ENCODE data around the gene CXCL10. TPM values are rescaled to one million over a fixed set of nuclear protein-coding genes. Genes with fewer than 3 reads are reported as not detected.
"Not testable (repeated sequence)": the region's sequence is repeated elsewhere in the genome, so short reads cannot be mapped to it uniquely, and the experiment has no call there.

CXCL10 gene
- polyA plus RNA-seq, 1 donor = 0.23 TPM

- no peak for DNase-seq (ENCODE audit: low read depth)
Measured at GRCh38 chr4:76028350-76028765, 5.1 kb upstream of the CXCL10 start.

DNA sequence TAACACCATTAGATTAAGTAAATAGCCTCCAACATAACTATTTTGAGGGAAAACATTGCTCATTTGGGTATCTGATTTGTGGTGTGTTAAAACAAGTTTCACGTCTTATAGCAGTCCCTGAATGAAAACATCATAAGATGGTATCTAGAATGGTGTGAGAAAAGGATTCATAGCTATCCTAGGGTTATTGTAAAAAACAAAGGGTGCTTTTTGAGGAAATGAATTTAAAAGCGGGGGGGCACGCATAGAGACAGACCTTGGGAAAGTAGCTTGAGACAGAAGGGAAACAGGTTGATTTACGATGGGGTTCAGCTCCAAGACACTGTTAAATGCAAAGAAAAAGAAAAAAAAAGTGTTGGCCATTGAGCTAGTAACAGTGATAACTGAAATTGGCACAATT, 768 bp upstream of the CXCL10 start:
- no peak for DNase-seq (ENCODE audit: low read depth)

DNA sequence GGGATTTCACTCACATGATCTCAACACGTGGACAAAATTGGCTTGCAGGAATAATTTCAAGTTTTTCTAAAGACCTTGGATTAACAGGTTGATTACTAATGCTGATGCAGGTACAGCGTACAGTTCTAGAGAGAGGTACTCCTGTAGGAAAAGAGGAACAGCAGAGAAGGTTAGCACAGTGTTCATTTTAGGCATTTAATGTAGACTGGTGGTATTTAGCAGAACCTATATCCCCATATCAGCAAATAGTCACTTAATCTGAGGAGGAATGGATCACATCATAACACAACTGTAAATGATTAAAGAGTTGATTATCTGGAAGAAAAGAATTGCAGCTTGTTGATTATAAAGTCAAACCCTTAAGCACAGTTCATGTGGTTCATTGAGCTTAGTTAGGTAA, 620 bp downstream of the CXCL10 start:
- no peak for DNase-seq (ENCODE audit: low read depth)

GRCh38 chr4:76022031-76022430, 1.3 kb downstream of the CXCL10 start:
- DNase-seq (ENCODE audit: low read depth) = no peak

DNA sequence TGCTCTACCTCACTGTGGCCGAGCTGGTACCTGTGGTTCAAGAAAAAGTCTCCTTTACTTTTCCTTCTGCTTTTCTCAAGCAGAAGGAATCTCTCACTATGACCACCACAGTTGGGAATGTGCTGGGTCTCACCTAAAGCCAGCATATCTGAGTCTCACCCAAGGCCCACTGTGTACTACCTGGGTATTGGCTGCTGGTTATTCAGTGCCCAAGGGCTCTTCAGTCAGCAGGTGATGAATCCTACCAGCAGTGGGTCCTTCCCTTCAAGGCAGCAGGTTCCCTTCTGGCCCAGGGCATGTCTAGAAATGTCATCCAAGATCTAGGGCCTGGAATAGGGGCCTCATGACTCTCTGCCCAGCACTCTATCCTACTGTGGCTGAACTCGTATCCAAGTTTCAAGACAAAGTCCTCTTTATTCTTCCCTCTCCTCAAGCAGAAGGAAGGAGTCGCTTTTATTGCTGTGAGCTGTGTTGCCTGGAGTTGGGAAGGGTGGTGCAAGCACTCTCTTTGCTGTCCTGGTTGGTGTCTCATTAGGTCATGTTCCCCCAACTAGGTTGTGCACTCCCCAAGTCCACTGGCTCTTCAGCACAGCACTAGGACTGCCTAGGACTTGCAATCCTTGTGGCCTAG, 6.1 kb downstream of the CXCL10 start:
- DNase-seq (ENCODE audit: low read depth) = no peak

DNA sequence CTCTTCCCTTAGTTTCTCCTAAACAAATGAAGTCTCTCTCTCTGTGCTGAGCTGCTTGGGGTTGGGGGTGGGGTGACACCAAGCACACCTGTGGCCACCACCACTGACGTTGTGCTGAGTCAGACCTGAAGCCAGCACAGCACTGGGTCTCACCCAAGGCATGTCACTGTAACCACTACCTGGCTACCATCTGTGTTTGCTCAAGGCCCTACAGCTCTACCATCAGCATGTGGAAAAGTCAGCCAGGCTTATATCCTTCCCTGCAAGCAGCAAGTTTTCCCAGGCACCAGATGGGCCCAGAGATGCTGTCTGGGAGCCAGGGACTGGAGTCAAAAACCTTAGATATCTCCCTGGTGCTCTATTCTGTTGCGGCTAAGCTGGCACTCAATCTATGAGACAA, 6.9 kb downstream of the CXCL10 start:
- no peak for DNase-seq (ENCODE audit: low read depth)

DNA sequence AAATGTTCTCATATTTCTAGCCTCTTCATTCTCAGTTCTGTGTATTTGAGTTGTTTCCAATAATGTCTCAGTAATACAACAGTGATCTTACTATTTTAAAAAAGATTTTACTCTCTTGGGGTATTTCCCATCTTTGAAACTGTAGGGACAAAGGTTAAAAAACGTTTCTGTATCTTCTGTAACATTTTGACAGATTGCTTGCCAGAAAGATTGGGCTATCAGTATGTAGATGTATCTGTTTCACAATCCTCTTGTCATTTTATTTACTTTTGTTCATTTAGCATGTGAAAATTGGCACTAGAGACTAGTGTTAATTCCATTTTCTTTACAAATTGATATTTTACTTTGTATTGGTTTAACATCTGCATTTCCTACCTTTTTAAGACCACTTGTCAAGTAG, 9.8 kb downstream of the CXCL10 start:
- DNase-seq (ENCODE audit: low read depth) = no peak

DNA sequence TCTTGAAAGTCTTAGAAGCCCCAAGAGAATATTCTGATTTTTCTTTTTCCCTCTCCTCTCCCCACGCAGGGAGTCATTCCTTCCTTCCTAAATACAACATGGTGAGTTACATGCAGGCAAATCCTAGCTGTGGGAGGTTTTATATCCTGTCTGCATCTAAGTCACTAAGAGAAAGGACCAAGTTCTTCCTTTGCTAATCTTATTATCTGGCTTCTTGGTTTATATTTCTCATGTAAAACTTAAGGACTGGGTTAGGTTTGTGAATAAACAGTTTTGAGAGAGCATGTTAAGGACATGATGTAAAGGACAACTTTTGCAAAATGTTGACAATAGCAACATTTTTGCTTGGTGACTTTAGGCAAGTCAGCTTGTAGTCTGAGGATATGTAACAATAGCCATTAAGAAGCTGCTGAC, 10.9 kb downstream of the CXCL10 start:
- DNase-seq (ENCODE audit: low read depth) = no peak

GRCh38 chr4:76011700-76012387, 11.5 kb downstream of the CXCL10 start:
- peak; percentile 84 for DNase-seq (ENCODE audit: low read depth)

- no peak for DNase-seq (ENCODE audit: low read depth)
Measured at GRCh38 chr4:76011018-76011670, 12.2 kb downstream of the CXCL10 start.

- no peak for DNase-seq (ENCODE audit: low read depth)
Measured at GRCh38 chr4:76010576-76010975, 12.7 kb downstream of the CXCL10 start.

DNA sequence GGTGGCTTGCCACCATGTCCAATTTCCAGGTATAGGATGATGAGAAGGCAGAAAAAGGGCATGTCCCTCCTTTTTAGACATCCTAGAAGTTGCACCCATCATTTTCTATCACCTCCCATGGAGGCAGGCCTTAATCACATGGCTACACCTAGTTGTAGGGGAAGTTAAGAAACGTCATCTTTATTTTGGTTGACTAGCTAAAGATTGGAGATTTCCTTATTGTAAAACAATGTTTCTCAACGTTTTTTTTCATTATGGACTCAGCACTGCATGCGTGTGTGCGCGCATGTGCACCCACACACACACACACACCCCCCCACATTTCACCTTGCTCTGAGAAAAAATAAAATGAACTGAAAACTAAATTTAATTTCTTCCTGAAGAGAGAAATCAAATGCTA, 14.0 kb downstream of the CXCL10 start:
- DNase-seq (ENCODE audit: low read depth) = no peak

DNA sequence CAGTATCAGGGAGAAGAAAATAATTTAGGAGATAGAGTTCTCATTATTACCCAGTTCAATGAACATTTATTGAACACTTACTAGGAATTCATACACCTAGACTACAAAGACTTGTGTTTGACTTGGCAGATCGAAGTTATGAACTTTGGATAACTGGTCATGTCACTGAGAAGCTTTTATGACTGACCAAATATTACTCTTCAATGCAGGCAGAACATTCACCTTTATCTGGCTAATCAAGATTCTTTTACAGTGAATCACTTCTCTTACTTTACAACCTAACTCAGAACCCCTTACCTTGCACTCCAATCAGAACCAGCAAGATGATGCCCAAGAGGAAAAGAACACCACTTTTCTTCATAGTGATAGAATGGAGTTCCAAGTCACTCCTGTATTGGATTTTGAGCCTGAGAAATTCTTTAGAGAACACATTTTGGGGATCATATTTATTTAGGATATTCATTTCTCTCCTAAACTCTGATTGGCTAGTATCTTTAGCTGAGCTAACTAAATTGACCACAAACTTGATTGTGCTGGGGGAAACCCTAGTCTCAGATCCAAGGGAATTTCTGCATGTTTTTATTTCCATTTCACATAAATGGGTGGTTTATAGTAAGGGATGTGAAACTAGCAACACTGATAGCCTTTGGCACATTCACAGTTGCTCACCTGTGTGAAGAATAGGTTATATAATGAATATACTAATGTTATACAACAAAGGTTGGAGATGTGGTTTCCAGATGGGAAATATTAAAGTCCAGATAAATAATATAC, 16.0 kb downstream of the CXCL10 start, which contains the start of gene CXCL9:
Gene CXCL9 (minus strand): TSS at position 421 of the 774 bp plus-strand sequence. CDS start 60 bp downstream, at position 361.
- DNase-seq (ENCODE audit: low read depth) = no peak

- DNase-seq (ENCODE audit: low read depth) = no peak
Measured at GRCh38 chr4:76003620-76004019, 19.7 kb downstream of the CXCL10 start.

DNA sequence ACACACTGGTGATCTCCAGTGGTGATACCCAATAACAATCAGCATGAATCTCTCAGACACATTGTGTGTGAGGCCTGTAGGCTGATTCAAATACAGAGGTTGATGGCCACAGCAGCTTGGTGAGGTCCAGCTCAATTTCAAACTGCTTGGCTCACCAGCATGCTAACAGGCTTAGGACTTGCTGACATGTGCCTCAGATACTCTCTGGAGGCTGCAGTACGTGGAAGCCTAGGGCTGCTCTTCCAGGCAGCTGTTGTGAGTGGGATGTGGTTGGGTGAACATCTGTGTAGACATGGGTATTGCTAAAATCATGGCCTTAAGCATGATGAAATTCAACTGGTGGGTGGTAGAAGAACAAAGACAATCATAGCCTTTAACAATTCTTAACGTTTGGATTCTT, 20.3 kb downstream of the CXCL10 start:
- DNase-seq (ENCODE audit: low read depth) = no peak

DNA sequence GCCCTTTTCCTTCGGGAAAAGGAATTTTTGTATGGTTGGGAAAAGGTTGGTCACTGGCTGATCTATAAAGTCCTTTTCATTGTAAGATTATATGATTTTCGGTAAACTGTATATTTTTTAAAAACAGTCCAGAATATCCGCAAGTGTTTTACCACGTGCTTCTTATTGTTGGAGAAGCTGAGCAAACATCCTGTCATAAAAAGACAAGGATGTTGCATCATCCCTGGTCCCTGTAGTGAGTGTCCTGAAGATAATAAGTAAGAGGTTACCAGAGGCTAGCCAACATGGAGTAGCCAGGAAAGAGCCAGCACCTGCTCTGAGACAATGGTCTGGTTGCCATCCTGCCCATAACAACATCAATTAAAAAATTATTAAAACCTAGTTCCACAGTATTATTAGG, 21.1 kb downstream of the CXCL10 start:
- DNase-seq (ENCODE audit: low read depth) = no peak

DNA sequence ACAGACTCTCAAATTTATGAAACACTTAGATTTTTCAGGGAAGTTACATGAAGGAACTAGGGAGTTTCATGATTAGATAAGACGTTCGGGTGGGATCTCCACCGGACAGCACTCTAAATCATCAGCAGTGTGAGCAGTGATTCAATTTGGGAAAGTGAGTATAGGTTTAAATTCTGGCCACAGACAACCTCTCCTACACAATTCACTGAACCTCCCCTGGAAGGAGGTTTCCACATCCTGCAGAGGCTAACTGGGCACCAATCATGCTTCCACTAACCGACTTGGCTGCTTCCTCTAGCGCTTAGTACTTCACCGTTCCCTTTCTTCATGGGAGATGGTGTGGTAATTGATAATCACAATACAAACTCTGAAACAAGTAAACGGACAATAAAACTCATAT, 21.6 kb downstream of the CXCL10 start:
- no peak for DNase-seq (ENCODE audit: low read depth)

GRCh38 chr4:76000279-76000678, 23.0 kb downstream of the CXCL10 start:
- no peak for DNase-seq (ENCODE audit: low read depth)

GRCh38 chr4:75998525-75999147, 24.7 kb downstream of the CXCL10 start:
- DNase-seq (ENCODE audit: low read depth) = not testable (repeated sequence)

DNA sequence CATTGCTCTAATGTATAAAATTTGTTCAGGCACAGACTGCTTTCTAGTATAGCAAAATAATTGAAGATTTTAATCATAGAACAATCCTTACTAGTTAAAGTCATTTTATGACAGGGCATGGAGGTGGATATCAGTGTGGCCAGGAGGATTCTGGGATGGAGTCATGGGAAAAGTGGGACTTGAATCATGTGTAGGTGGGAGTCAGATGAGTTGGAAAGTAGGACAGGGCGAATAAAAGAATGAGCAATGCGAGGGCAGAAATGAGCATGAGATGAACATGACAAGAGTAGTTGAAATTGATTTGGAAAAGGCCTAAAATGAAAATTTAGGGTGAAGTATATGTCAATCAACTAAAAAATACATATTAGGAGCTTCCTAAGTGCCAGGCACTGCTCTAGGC, 25.4 kb downstream of the CXCL10 start:
- DNase-seq (ENCODE audit: low read depth) = no peak

DNA sequence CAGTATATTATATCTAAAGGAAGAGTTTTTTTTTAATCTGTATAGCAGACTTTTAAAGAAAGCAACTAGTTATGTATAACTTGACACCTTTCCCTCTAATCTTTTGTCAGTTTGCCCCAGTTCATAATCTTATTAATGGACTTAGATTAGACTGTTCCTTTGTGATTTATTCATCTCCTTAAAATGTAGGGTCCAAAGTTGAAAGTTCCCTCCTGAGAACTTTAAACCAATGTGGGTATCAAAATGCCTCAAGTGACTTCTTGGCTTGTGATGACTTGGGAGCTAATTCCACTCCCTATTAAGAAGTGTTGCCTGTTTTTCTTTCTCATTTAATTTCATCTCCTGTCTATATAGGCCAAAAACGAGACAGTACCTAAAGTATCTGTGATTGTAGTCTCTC, 26.2 kb downstream of the CXCL10 start:
- no peak for DNase-seq (ENCODE audit: low read depth)

GRCh38 chr4:75995727-75996126, 27.6 kb downstream of the CXCL10 start:
- DNase-seq (ENCODE audit: low read depth) = no peak

Measured in forelimb muscle (tissue), 1 donor.